GM23248 (cell line): ENCODE measurements around the gene AGPAT2.

Experiments used
- EZH2 ChIP-seq: fragments of 200-600 bp; sonication (generic); IDR thresholded peaks from 2 replicates; pipeline ENCODE4 v1.6.1; 2018; ENCODE audit warnings: antibody characterized with exemption, mild to moderate bottlenecking; ENCODE audit not compliant: insufficient read depth, poor library complexity, severe bottlenecking
- EZH2phosphoT487 ChIP-seq: fragments of 200-600 bp; sonication (generic); IDR thresholded peaks from 2 replicates; pipeline ENCODE4 v1.6.1; 2018; ENCODE audit warnings: antibody characterized with exemption, moderate library complexity, mild to moderate bottlenecking, low read depth; ENCODE audit not compliant: insufficient read depth

DNA sequence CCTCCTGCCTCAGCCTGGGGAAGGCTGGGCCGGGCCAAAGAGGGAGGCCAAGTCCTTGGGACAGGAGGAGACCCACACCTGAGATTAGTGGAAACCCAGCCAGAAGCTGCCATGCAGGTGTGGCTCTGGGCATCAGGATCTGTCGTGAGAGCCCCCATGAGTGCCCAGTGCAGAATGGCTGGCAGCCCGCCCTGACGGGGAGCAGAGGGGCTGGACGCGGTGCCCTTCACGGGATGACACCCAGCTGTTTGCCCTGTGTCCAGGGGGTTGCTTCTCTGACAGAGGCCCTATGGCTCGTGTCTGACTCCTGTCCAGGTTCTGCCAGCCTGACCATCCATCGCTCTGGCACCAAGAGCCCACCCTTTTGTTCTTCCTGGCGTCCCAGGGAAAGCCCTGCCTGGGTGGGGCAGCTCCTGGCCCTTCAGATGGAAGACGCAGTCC lies 33.7 kb upstream of the AGPAT2 start:
- TF ChIP-seq EZH2 = no peak
- TF ChIP-seq EZH2phosphoT487 = no peak
